Uterus (tissue), 4 donors: ENCODE results near the gene CDH13. TPM values are rescaled to one million over a fixed set of nuclear protein-coding genes. Genes with fewer than 3 reads are reported as not detected.

ENCODE experiments used
- DNase-seq, 2 donors: peaks; one replicate each; pipeline ENCODE4 v3.0.0-alpha.2; 2019 to 2020
- H3K27ac ChIP-seq, 2 donors: fragments of 200-600 bp; sonication (generic); 1 replicate in 1 of 2; 2 replicates in 1 of 2; pipeline ENCODE4 v1.5.1; 2016 to 2018
- H3K27me3 ChIP-seq, 2 donors: fragments of 200-600 bp; sonication (generic); one replicate each; pipeline ENCODE4 v1.5.1; 2018 to 2019; ENCODE audit warnings: control low read depth in 1 of 2
- H3K36me3 ChIP-seq, 2 donors: fragments of 200-600 bp; sonication (generic); one replicate each; pipeline ENCODE4 v1.5.1; 2019; ENCODE audit warnings: control low read depth in 1 of 2
- H3K4me1 ChIP-seq, 2 donors: fragments of 200-600 bp; sonication (generic); one replicate each; pipeline ENCODE4 v1.5.1; 2018 to 2019; ENCODE audit warnings: control low read depth in 1 of 2
- H3K4me3 ChIP-seq, 2 donors: fragments of 200-600 bp; sonication (generic); 1 replicate in 1 of 2; 2 replicates in 1 of 2; pipeline ENCODE4 v1.5.1; 2018 to 2019; ENCODE audit warnings: mild to moderate bottlenecking in 1 of 2
- H3K9me3 ChIP-seq, 2 donors: fragments of 200-600 bp; sonication (generic); one replicate each; pipeline ENCODE4 v1.5.1; 2019; ENCODE audit warnings: control low read depth in 1 of 2
- POLR2A ChIP-seq, 2 donors: fragments of 450-650 bp; IDR thresholded peaks; one replicate each; pipeline ENCODE4 v1.6.1; 2016; ENCODE audit warnings: antibody characterized with exemption in 2 of 2, mild to moderate bottlenecking in 1 of 2, moderate library complexity in 1 of 2
- intact Hi-C: fragments of 100-400 bp; cut with DNase I; formaldehyde crosslinking; loops from one replicate; pipeline ENCODE4 v1.15.1; 2023; ENCODE audit warnings: low total_unique reads
- total RNA-seq, 4 donors: library from RNA; depleted of rRNA in 3 of 4; stranded (reverse); fragments of >200 nt in 3 of 4; gene quantifications; one replicate each; pipeline versions ENCODE4 v1.1.0 to v1.2.4, GENCODE V29; 2014 to 2023
- TF ChIP-seq, protein P1 (sequence below), 4 experiments: fragments of 200-600 bp in 2 of 4; fragments of 450-650 bp in 2 of 4; sonication (generic) in 2 of 4; IDR thresholded peaks; one replicate each; pipeline ENCODE4 v1.5.1; 2016 to 2019; ENCODE audit warnings: antibody characterized with exemption in 4 of 4, mild to moderate bottlenecking in 2 of 4, moderate library complexity in 1 of 4
- donor health status: DM: yes; HTN: yes; CAD: no.

The CDH13 gene
- total RNA-seq, 4 donors from 2014 or later = 49.1 to 99.4 (median 82.7) TPM

DNA sequence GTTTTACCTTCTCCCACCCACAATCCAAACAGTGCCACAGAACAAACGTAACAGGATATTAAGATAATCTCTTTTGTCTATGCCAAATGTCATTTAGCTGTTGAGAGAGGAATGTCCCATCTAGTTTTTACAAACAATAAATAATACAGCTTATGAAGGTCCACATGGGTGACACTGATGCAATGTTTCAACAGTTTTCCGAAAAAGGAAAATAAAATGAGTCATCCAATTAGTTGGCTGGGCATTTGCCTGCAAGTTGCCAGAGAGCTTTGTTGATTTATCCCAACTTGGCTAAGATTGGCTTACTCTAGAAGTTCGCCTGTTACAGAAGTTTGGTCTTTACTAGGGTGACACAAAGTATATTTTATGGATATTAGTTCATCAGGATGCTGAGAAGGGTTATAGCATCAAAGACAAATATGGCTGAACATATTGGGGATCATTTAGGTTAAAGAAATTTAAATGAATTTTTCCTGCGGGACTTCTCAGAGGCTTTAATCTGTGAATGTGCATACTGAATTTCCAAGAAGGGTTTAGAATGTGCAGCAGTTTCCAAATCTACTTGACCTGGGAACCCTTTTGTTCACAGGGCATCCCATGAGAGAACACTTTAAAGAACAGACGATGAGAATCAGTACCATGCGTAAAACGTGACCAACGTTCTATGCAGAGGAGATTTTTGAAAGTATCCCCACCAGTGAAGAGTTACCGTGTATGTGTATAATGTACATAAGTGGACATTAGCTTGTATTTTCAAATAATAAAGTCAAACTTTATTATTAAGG lies 73.1 kb downstream of the CDH13 start:
- TF ChIP-seq, protein P1, sequence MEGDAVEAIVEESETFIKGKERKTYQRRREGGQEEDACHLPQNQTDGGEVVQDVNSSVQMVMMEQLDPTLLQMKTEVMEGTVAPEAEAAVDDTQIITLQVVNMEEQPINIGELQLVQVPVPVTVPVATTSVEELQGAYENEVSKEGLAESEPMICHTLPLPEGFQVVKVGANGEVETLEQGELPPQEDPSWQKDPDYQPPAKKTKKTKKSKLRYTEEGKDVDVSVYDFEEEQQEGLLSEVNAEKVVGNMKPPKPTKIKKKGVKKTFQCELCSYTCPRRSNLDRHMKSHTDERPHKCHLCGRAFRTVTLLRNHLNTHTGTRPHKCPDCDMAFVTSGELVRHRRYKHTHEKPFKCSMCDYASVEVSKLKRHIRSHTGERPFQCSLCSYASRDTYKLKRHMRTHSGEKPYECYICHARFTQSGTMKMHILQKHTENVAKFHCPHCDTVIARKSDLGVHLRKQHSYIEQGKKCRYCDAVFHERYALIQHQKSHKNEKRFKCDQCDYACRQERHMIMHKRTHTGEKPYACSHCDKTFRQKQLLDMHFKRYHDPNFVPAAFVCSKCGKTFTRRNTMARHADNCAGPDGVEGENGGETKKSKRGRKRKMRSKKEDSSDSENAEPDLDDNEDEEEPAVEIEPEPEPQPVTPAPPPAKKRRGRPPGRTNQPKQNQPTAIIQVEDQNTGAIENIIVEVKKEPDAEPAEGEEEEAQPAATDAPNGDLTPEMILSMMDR (IDR thresholded peaks at IDR 0.05) = no peak
- TF ChIP-seq POLR2A (IDR thresholded peaks at IDR 0.05) = no peak
- intact Hi-C loops = no loop called here
- DNase-seq = peak; percentile 37 to 60
- H3K27me3 ChIP-seq = no peaks in the 10 kb centered on the region
- H3K4me3 ChIP-seq = no peak overlapping the region
- H3K27ac ChIP-seq = peak overlapping the region; percentile 48 to 66
- no peaks in the 10 kb centered on the region for H3K9me3 ChIP-seq
- H3K36me3 ChIP-seq = no peaks in the 10 kb centered on the region
- peaks cover 1 to 11% of the 10 kb centered on the region in 2 donors for H3K4me1 ChIP-seq

DNA sequence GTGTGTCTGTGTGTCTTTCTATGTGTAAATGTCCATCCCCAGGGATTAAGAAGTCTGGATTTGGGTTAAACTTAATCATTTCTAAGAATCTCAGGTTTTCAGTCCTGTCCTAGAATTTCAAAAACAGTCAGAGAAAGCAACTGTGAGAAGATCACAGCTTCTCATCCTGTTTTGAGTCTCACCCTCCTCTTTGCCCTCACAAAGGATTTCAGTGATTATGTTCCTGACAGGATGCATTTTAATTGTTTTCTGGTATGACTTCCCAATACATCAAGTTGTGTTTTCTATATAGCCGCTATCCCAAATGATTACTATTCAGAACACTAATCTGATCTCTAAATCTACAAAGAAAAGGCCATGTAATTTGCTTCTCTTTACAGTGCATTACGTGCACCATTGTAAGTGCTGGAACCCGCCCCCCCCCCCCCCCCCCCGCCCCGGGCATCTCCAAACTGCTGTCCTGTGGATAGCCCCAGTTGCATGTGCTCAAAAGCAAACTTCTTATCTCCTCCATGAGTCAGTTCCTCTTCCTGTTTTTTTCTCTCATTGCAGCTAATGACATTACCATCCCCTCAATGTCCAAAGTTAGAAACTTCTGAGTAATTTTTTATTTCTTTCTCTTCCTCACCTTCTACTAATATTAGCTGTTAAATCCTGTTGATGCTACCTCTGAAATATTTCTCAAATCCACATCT lies 73.9 kb downstream of the CDH13 start:
- Histone ChIP-seq H3K36me3 (no peaks in the 10 kb centered on the region), H3K4me3 (no peak overlapping the region), H3K9me3 (no peaks in the 10 kb centered on the region), H3K4me1 (peaks cover 0 to 11% of the 10 kb centered on the region in 2 donors), H3K27me3 (no peaks in the 10 kb centered on the region), H3K27ac (peak overlapping the region in 1 of 2 donors; percentile 35)
- TF ChIP-seq, protein P1 (IDR thresholded peaks at IDR 0.05) = no peak
- no peak for TF ChIP-seq POLR2A (IDR thresholded peaks at IDR 0.05)
- no peak for DNase-seq
- intact Hi-C loops = no loop called here

DNA sequence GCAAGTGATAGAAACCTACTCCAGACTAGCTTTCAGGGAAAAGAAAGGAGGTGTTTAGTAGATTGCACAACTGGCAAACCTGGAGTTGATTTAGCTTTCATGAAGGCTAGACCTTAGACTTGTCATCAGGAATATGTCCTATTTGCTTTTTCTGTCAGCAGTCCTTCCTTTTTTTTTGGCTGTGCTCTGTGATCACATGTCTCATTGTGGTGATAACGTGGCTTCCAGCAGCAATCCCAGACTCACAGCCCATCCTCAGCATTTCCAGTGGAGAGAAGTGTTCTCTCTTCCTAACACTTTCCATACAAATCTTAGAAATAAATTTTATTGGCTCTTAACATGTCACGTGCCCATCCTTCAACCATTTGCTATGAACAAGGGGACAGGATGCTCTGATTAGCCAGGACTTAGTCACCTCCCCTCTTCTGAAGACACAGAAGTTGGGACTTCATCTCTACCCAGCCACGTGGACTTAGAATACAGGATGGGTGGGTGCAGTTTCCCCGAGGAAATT lies 74.7 kb downstream of the CDH13 start:
- Histone ChIP-seq H3K4me1 (peaks cover 0 to 11% of the 10 kb centered on the region in 2 donors), H3K36me3 (no peaks in the 10 kb centered on the region), H3K27me3 (no peaks in the 10 kb centered on the region), H3K27ac (no peak overlapping the region), H3K9me3 (no peaks in the 10 kb centered on the region), H3K4me3 (no peak overlapping the region)
- intact Hi-C loops = no loop called here
- no peak for DNase-seq
- TF ChIP-seq POLR2A (IDR thresholded peaks at IDR 0.05) = no peak
- TF ChIP-seq, protein P1 (IDR thresholded peaks at IDR 0.05) = no peak

DNA sequence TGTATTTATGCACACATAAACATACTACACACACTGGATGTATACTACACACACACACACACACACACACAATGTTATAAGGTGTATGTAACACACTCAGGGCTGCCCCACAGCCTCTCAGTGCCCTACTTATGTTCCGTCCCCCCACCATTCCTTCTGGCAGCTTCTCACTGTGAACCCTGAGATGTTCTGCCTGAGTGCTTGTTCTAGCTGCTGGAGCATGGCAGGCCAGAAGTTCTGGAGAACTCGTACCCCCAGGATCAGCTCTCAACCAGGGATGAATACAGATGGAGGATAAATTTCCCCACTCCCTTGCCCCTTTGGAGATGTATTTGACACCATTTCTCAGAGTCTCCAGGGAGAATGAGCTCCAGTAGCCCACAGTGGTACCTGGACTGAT lies 76.4 kb downstream of the CDH13 start:
- no peak overlapping the region for H3K4me3 ChIP-seq
- DNase-seq = no peak
- intact Hi-C loops = no loop called here
- peaks cover 0 to 11% of the 10 kb centered on the region in 2 donors for H3K4me1 ChIP-seq
- no peaks in the 10 kb centered on the region for H3K36me3 ChIP-seq
- TF ChIP-seq, protein P1 (IDR thresholded peaks at IDR 0.05) = no peak
- TF ChIP-seq POLR2A (IDR thresholded peaks at IDR 0.05) = no peak
- H3K27ac ChIP-seq = no peak overlapping the region
- H3K27me3 ChIP-seq = no peaks in the 10 kb centered on the region
- no peaks in the 10 kb centered on the region for H3K9me3 ChIP-seq
